Endothelial cell of hepatic sinusoid (primary cell): Measurements from ENCODE around the gene ACSBG1.
"Not testable (repeated sequence)": the region's sequence is repeated elsewhere in the genome, so short reads cannot be mapped to it uniquely, and the experiment has no call there.

Experiments used
- in situ Hi-C: cut with HindIII; loops from 2 replicates; pipeline ENCODE4 v1.10.0; 2017; ENCODE audit warnings: low sequenced_read_pairs

ACSBG1 gene

DNA sequence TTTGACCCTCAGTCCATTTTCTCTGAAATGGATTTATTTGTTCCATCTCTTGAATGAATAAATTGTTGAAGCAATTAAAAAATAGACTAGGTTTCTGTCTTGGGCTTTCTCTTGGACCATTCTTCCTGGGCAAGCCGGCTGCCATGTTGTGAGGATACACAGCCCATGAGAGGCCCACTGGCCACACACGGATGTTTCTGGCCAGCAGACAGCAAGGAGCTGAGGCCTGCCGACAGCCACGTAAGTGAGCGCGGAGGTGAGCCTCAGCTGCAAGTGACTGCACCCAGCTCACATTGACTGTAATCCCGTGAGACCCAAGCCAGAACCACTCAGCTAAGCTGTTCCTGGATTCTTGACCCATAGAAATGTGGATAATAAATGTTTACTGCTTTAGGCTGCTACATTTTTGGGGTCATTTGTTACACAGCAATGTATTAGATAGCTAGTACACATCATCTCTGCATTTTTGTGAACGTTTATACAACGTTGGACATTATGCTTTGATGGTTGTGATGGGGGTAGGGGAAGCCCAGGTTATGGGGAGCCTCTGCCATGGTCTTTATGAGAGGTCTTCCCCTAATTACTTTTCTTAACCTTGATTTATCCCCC, 62.4 kb downstream of the ACSBG1 start:
- in situ Hi-C loops, result no loop called here

GRCh38 chr15:78170848-78171773, 63.3 kb downstream of the ACSBG1 start:
- in situ Hi-C loops, result no loop called here

GRCh38 chr15:78168608-78169007, 65.8 kb downstream of the ACSBG1 start:
- in situ Hi-C loops, result no loop called here

DNA sequence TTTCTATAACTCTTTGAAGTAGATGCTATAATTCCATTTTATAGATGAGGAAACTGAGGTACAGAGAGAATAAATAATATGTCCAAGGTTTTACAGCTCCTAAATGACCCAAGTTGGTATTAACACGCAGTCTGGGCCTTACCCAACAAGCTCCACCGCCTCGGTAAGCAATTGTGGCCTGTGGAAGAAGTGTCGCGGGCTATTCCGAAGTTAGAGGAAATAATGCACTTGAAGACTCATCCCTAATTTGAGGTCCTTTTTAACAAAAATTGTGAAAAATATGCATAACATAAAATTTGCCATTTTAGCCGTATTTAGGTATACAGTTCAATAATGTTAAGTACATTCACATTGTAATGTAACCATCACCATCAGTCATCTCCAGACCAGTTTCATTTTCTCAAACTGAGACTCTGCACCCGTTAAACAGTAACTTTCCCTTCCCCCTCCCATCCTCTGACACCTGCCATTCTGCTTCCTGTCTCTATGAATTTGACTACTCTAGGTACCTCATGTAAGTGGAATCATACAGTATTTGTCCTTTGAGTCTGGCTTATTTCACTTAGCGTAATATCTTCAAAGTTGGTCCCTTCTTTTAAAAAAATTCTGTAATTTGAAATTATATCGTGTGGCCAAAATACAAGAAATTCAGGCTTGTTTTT, 67.0 kb downstream of the ACSBG1 start:
- in situ Hi-C loops, result no loop called here

DNA sequence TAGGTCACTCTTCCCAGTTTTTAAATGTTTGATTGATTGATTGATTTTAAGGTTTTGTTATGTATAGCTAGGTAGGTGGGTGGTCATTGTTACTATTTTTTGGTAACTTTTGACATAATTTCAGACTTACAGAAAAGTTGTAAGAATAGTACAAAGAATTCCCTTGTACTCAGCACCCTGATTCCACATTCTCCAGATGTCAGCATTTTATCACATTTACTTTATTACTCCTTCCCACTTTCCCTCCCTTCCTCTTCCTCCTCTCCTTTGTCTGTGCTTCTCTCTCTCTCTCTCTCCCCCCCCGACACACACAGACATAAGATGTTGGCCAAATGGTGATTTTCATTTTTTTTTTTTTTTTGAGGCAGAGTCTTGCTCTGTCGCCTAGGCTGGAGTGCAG, 70.4 kb downstream of the ACSBG1 start:
- in situ Hi-C loops, result no loop called here

- in situ Hi-C loops, result no loop called here
These were observed 72.3 kb downstream of the ACSBG1 start for GRCh38 chr15:78162038-78162437.

DNA sequence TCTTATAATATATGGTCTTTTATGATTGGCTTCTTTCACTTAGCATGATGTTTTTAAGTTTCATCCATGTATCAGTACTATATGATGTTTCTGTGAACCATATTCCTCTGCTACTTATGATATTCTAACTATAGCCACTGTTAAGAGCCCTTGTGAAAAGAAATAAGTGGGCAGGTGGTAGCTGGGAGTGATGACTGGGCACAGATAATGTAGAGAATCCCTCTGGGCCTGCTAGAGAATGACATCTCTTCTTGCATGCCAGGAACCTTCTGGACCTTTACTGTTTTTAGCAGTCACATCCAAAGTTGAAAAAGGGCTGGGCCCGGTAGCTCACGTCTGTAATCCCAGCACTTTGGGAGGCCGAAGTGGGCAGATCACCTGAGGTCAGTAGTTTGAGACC, 75.0 kb downstream of the ACSBG1 start:
- in situ Hi-C loops, result no loop called here

- in situ Hi-C loops, result no loop called here
These were observed 77.2 kb downstream of the ACSBG1 start for GRCh38 chr15:78157203-78157602.

DNA sequence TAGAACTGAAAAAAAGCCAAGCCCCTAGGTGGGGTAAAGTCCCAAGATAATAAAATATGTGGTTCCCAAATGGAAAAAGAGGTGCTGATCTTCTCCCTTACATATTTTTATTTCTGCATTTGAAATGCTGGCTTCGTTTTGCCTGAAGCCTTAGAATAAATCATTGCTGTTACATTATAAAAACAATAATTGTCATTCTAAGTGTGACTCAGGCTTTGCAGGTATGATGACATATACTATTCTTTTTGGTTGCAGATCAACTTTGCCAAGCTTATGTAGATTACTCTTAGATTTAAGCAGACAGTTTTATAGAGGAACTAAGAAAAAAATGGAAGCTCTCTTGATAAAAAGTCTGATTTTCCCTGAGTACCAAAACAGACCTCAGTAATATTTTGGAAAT, 77.7 kb downstream of the ACSBG1 start:
- in situ Hi-C loops, result no loop called here

- in situ Hi-C loops, result no loop called here
These were observed 78.9 kb downstream of the ACSBG1 start for GRCh38 chr15:78155355-78155939.

GRCh38 chr15:78154955-78155354, 79.4 kb downstream of the ACSBG1 start:
- in situ Hi-C loops, result no loop called here

GRCh38 chr15:78151075-78151474, 83.3 kb downstream of the ACSBG1 start:
- in situ Hi-C loops, result not testable (repeated sequence)

DNA sequence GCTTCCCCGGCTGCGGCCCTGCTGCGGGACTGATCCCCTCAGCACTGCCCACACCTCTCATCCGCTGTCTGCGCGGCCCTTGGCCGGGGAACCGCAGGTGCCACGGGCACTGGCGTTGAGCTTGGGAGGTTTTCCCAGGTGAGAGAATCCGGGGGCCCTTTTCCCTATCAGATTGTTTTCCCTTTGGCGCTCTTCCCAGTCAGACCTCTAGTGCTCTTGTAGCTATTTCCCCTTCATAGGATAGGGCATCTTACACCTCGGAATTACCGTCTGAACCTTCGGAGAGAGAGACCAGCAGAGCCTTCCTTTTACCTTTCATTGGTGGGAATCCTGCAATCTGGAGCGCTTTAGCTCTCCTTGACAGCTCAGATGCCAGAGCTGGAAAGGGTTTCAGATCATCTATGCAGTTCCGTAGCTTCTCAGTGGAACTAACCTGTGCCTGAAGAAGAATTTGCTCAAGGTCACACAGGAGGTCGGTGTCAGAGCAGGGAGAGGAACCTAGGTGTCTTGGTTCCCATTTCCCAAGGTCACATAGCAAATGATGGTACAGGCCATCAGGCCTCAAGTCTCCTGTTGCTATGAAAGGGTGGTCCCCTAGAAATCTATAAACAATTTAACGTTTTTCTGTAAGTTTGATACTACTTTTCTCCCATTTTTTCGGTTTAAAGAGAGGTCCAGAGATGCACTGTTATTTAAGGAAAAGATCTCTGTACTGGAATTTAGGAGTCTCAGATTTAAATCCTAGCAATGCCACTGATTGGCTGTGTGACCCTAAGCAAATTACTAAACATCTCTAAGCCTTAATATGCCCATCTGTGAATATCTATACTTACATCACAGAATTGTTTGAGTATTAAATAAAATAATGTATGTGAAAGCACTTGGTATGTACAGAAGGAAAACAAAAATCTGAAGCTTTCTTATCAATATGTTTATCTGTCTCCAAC, 84.3 kb downstream of the ACSBG1 start:
- in situ Hi-C loops, result loop anchor here (5.0 kb wide), 2 partner anchors 47 to 58 kb away; partner anchors contain the start of gene SH2D7

GRCh38 chr15:78149068-78149804, 85.1 kb downstream of the ACSBG1 start, which contains the start of gene IDH3A:
IDH3A (plus strand) TSS chr15:78149362; CDS start chr15:78149404, 42 bp downstream.
- in situ Hi-C loops, result loop anchor here (5.0 kb wide), 2 partner anchors 48 to 57 kb away; partner anchors contain the start of gene SH2D7

DNA sequence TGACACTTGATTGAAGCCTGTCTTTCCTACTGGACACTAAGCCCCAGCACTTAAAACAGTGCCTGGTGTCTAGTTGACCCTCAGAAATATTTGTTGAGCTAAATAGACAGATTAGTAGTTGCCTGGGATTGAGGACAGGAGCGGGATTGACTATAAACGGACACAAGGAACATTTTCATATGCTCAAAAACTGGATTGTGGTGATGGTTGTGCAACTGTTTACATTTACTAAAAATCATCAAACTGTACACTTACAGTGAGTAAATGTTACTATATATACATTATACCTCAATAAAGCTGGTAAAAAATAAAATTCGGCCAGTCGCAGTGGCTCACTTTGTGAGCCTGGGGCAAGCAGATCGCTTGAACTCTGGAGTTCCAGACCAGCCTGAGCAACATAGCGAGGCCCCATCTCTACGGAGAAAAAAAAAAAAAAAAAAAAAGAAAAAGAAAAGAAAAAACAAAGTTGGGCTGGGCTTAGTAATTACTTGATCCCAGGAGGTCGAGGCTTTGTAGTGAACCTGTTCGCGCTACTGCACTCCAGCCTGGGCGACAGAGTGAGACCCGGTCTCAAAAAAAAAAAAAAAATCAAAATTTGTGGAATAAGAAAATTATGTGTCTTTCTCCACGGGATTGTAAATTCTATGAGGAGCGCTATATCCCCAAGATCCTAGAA, 85.8 kb downstream of the ACSBG1 start:
- in situ Hi-C loops, result loop anchor here (5.0 kb wide), 2 partner anchors 49 to 56 kb away; partner anchors contain the start of gene SH2D7

- in situ Hi-C loops, result loop anchor here (5.0 kb wide), 2 partner anchors 50 to 55 kb away; partner anchors contain the start of gene SH2D7
These were observed 86.8 kb downstream of the ACSBG1 start for GRCh38 chr15:78147566-78147965.

DNA sequence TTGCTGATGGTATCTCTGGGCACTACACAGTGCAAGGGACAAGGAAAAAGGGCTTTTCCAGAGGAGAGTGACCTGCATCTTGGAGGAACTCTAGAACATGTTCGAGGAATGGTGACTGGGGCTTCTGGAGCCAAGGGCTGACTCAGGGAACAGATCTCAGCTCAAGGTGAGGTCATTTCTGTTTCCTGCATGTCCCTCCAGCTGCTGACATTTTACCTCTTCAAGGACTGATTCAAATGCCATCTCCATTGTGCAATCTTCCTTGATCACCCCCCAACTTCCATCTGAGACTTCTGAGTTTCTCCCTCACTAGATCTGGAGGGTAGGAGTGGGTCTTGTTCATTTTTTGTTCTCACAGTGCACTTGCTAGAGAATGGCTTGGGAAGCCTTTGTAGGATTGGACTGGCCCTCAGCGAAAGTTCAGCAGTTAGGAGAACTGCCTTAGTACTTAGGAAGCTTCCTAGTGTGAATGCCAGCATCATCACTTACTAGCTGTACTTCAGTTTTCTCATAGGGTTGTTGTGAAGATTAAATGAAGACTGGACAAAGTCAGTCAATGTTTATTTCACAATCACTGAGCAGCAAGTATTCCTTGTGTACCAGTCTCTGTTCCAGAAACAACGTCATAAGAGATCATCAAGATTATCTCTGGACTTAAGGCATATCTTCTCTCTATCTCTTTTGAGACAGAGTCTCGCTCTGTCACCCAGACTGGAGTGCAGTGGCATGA, 87.8 kb downstream of the ACSBG1 start:
- in situ Hi-C loops, result loop anchor here (5.0 kb wide), 2 partner anchors 51 to 54 kb away; partner anchors contain the start of gene SH2D7

GRCh38 chr15:78142332-78142731, 92.0 kb downstream of the ACSBG1 start:
- in situ Hi-C loops, result no loop called here
